ENCODE data around the gene ALPG. TPM values are rescaled to one million over a fixed set of nuclear protein-coding genes. Genes with fewer than 3 reads are reported as not detected.

ALPG gene
- total and polyA plus RNA-seq, 2 of the 13 experiments (the other 11 are each of a cell fraction or from before 2014, with no cell fraction given): not detected

DNA sequence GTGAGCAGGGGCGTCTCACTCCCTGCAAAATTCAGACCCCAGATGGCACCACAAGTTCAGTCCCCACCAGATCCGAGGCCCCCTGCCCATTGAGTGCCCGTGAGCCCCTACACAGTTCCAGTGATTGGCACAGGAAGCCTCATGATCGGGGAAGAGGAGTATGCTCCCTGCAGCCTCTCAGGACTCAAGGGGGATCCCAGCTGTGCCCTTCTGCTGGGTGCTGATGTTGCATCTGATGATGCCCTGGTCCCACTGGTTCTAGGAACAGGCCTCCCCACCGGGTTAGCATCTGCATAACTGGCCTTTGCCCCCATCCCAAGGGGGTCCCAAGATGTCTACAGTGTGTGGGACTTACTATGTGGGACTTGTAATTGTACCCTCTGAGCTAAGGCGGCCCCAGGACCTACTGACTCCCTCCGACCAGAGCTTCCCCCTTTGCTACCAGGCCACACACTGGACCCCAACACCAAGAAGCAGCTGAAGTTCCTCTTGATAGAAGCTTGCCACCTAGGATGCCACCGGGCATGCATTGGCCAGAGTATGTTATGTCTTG is 8.6 kb downstream of the ALPG start:
- BruUV-seq (replicated peaks): no TSS peak
- Histone ChIP-seq H2AFZ (ENCODE audit: low read length) (no peak overlapping the region), H3K36me3 (replicated peaks in 1 of 2; ENCODE audit: control insufficient read depth in 1 of 2, insufficient read depth in 2 of 2, low read length in 2 of 2) (no peaks in the 10 kb centered on the region), H3K9me3 (ENCODE audit: low read length) (no peaks in the 10 kb centered on the region), H4K20me1 (ENCODE audit: insufficient read depth, low read length) (no peaks in the 10 kb centered on the region), H3K27ac (ENCODE audit: extremely low read length, insufficient read depth, low read length) (no peak overlapping the region), H3K9ac (ENCODE audit: insufficient read depth, low read depth, low read length) (no peak overlapping the region), H3K4me3 (replicated peaks in 1 of 3; ENCODE audit: insufficient read depth in 1 of 3, low read depth in 2 of 3, low read length in 3 of 3) (no peak overlapping the region), H3K27me3 (ENCODE audit: control insufficient read depth in 1 of 2, insufficient read depth in 2 of 2, low read length in 2 of 2) (peaks cover 11 to 72% of the 10 kb centered on the region in 2 experiments), H3K79me2 (ENCODE audit: insufficient read depth, low read length) (no peaks in the 10 kb centered on the region), H3K4me1 (ENCODE audit: insufficient read depth, low read length) (no peaks in the 10 kb centered on the region), H3K4me2 (ENCODE audit: low read depth, low read length) (no peak overlapping the region)
- TF ChIP-seq RAD21 (CRISPR knock-in tag; IDR thresholded peaks at IDR 0.05): no peak
- no peak for TF ChIP-seq ZNF350 (CRISPR knock-in tag; IDR thresholded peaks at IDR 0.05; ENCODE audit: borderline replicate concordance, low read depth)
- TF ChIP-seq SPEN (CRISPR knock-in tag; IDR thresholded peaks at IDR 0.05; ENCODE audit: low read depth): no peak
- no peak for TF ChIP-seq RARG (CRISPR knock-in tag; IDR thresholded peaks at IDR 0.05; ENCODE audit: low read depth)
- TF ChIP-seq ZNF33A (CRISPR knock-in tag; IDR thresholded peaks at IDR 0.05; ENCODE audit: borderline replicate concordance): no peak
- TF ChIP-seq ZNF234 (CRISPR knock-in tag; conservative IDR thresholded peaks at IDR 0.05): no peak
- TF ChIP-seq MTA1 (CRISPR knock-in tag; IDR thresholded peaks at IDR 0.05; ENCODE audit: borderline replicate concordance): no peak
- TF ChIP-seq KLF15 (CRISPR knock-in tag; IDR thresholded peaks at IDR 0.05; ENCODE audit: borderline replicate concordance): no peak
- no peak for TF ChIP-seq ZNF780A (CRISPR knock-in tag; IDR thresholded peaks at IDR 0.05)
- TF ChIP-seq GZF1 (CRISPR knock-in tag; IDR thresholded peaks at IDR 0.05): no peak
- TF ChIP-seq ELF4 (CRISPR knock-in tag; IDR thresholded peaks at IDR 0.05; ENCODE audit: borderline replicate concordance): no peak
- no peak for TF ChIP-seq ONECUT2 (CRISPR knock-in tag; IDR thresholded peaks at IDR 0.05)
- TF ChIP-seq MYPOP (CRISPR knock-in tag; IDR thresholded peaks at IDR 0.05): no peak
- TF ChIP-seq, protein P1, sequence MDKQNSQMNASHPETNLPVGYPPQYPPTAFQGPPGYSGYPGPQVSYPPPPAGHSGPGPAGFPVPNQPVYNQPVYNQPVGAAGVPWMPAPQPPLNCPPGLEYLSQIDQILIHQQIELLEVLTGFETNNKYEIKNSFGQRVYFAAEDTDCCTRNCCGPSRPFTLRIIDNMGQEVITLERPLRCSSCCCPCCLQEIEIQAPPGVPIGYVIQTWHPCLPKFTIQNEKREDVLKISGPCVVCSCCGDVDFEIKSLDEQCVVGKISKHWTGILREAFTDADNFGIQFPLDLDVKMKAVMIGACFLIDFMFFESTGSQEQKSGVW (CRISPR knock-in tag; IDR thresholded peaks at IDR 0.05; ENCODE audit: borderline replicate concordance): no peak
- intact Hi-C loops (cut with micrococcal nuclease; ENCODE audit: unreplicated experiment): no loop called here
- ATAC-seq (no peak), FAIRE-seq (no peak), DNase-seq (ENCODE audit: low spot score) (no peak)
- ChIA-PET POLR2A (no interaction called here), CTCF (ENCODE audit: low intra/inter-chr PET ratio, low total read pairs) (no interaction called here)
- in situ Hi-C loops (cut with HindIII; ENCODE audit: extremely low pct_ligation_motif_present, low pct_unique_long_range_greater_than_20kb): no loop called here
- 9% methylated on average over 4 of the region's 8 CpGs for WGBS (ENCODE audit: low lambda C conversion rate)

Data from HepG2 (cell line).